Measurements from ENCODE around the gene KRTAP1-4. TPM values are rescaled to one million over a fixed set of nuclear protein-coding genes. Genes with fewer than 3 reads are reported as not detected.

KRTAP1-4 gene
- total RNA-seq, 1 donor from 2014 or later = not detected

- intact Hi-C loops (cut with DNase I) = no loop called here
- no peak for TF ChIP-seq CTCF (IDR thresholded peaks at IDR 0.05)
- Histone ChIP-seq H3K9me3 (no peaks in the 10 kb centered on the region), H3K4me1 (no peaks in the 10 kb centered on the region), H3K27ac (no peak overlapping the region), H3K27me3 (no peaks in the 10 kb centered on the region), H3K36me3 (no peaks in the 10 kb centered on the region), H3K4me3 (no peak overlapping the region)
- ATAC-seq (no peak), DNase-seq (no peak)
These were observed 17.5 kb downstream of the KRTAP1-4 start for GRCh38 chr17:41012326-41013120.

GRCh38 chr17:41010441-41010840 is 19.6 kb downstream of the KRTAP1-4 start:
- ATAC-seq (no peak), DNase-seq (no peak)
- Histone ChIP-seq H3K27ac (no peak overlapping the region), H3K9me3 (no peaks in the 10 kb centered on the region), H3K4me1 (no peaks in the 10 kb centered on the region), H3K27me3 (no peaks in the 10 kb centered on the region), H3K36me3 (no peaks in the 10 kb centered on the region), H3K4me3 (no peak overlapping the region)
- no peak for TF ChIP-seq CTCF (IDR thresholded peaks at IDR 0.05)
- intact Hi-C loops (cut with DNase I) = no loop called here

- no peak for TF ChIP-seq CTCF (IDR thresholded peaks at IDR 0.05)
- ATAC-seq (no peak), DNase-seq (no peak)
- Histone ChIP-seq H3K9me3 (no peaks in the 10 kb centered on the region), H3K36me3 (no peaks in the 10 kb centered on the region), H3K4me3 (no peak overlapping the region), H3K27ac (no peak overlapping the region), H3K27me3 (no peaks in the 10 kb centered on the region), H3K4me1 (no peaks in the 10 kb centered on the region)
- intact Hi-C loops (cut with DNase I) = no loop called here
These were observed 20.1 kb downstream of the KRTAP1-4 start for GRCh38 chr17:41009936-41010335.

GRCh38 chr17:41009301-41009760 is 20.7 kb downstream of the KRTAP1-4 start:
- Histone ChIP-seq H3K9me3 (no peaks in the 10 kb centered on the region), H3K4me3 (no peak overlapping the region), H3K4me1 (no peaks in the 10 kb centered on the region), H3K36me3 (no peaks in the 10 kb centered on the region), H3K27ac (no peak overlapping the region), H3K27me3 (no peaks in the 10 kb centered on the region)
- ATAC-seq = peak; percentile 69
- no peak for DNase-seq
- intact Hi-C loops (cut with DNase I) = no loop called here
- no peak for TF ChIP-seq CTCF (IDR thresholded peaks at IDR 0.05)

GRCh38 chr17:41008811-41009210 is 21.2 kb downstream of the KRTAP1-4 start, which contains the start of gene KRTAP3-1:
TSS of gene KRTAP3-1 (minus strand) at chr17:41009128. CDS start at chr17:41009074, 54 bp downstream.
- Histone ChIP-seq H3K9me3 (no peaks in the 10 kb centered on the region), H3K36me3 (no peaks in the 10 kb centered on the region), H3K27ac (no peak within 1 kb of the TSS), H3K4me3 (no peak within 1 kb of the TSS), H3K27me3 (no peaks in the 10 kb centered on the region), H3K4me1 (no peaks in the 10 kb centered on the region)
- peak; percentile 49 for DNase-seq
- no peak for TF ChIP-seq CTCF (IDR thresholded peaks at IDR 0.05)
- no peak for ATAC-seq
- intact Hi-C loops (cut with DNase I) = no loop called here

Measured in upper lobe of right lung (tissue), 1 donor.